Fibroblast of skin of right quadriceps (primary cell): Measurements from ENCODE around the gene ZG16.

Experiments used
- DNase-seq: peaks from one replicate; pipeline ENCODE4 v3.0.0-alpha.2; 2013

Gene ZG16

DNA sequence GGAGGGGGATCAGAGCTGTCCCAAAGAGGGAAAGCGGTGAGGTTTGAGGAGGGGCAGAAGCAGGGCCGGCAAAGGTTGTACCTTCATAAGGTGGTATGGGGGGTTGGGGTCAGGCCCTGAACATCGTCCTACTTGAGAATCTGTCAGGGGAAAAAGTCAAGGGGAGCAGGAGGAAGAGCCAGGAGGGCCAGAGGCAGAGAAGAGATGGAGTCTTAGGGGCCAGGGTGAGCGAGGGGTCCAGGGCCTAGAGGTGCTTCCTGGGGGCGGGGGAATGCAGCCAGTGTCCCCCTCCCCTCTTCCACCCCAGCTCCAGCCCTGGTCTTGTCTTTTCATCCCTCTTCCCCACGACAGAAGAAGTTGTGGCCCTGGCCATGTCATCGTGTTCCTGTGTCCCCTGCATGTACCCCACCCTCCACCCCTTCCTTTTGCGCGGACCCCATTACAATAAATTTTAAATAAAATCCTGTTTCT lies 32.7 kb downstream of the ZG16 start:
- no peak for DNase-seq

- peak; percentile 96 for DNase-seq
These were observed 33.3 kb downstream of the ZG16 start for GRCh38 chr16:29811170-29811895.

DNA sequence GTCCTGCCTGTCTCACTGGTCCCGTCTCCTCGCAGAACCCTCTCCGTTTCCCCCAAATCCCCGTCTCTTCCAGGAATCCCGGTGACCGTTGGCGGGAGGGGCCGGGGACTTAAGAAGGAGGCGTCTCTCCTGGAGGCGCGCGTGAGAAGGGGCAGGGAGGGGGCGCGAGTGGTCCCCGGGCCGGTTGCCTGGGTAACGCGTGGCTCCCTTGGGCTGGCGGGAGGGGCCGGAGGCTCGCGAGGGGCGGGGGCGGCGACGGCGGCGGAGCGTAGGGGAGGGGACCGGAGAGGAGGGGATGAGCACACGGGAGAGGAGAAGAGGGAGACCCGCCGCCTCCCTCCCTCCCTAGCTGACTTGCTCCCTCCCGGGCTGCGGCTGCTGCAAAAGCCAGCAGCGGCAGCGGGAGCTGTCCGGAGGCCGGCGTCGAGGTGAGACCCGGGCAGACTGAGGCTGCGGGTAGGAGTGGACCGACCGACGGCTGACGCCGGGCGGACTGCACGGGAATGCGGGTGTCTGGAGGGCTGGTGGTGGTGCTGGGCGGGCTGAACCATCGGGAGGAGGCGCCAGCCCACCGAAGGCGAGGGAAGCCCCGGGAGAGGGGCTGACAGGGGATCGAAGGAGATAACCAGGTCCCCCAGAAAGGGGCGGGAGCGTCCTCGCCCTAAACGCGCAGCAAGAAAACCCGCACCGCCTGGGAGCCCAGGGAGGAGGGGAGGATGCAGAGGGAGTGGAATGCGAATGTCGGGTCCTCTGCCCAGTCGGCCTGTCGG lies 34.0 kb downstream of the ZG16 start, which contains the start of gene PRRT2:
TSS of gene PRRT2 (plus strand) at position 298 of the 770 bp plus-strand sequence. CDS start 862 bp downstream, outside the sequence.
- DNase-seq: peak; percentile 63

DNA sequence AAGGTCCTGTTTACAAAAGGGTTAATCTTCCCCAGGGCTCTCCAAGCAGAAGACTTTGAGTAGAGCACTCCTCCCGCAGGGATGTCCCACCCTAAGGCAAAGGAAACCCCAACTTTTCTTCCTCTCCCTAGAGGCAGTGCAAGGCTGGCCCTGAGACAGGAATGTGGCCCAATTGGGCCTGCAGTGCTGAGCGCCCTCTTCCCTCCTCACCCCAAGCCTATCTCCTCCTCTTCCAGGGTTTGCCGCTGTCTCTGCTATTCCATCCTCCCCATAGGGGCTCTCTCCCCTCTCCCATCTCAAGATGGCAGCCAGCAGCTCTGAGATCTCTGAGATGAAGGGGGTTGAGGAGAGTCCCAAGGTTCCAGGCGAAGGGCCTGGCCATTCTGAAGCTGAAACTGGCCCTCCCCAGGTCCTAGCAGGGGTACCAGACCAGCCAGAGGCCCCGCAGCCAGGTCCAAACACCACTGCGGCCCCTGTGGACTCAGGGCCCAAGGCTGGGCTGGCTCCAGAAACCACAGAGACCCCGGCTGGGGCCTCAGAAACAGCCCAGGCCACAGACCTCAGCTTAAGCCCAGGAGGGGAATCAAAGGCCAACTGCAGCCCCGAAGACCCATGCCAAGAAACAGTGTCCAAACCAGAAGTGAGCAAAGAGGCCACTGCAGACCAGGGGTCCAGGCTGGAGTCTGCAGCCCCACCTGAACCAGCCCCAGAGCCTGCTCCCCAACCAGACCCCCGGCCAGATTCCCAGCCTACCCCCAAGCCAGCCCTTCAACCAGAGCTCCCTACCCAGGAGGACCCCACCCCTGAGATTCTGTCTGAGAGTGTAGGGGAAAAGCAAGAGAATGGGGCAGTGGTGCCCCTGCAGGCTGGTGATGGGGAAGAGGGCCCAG lies 34.9 kb downstream of the ZG16 start:
- no peak for DNase-seq

GRCh38 chr16:29813644-29814562 lies 35.8 kb downstream of the ZG16 start:
- DNase-seq: no peak

- DNase-seq: no peak
These were observed 36.5 kb downstream of the ZG16 start for GRCh38 chr16:29814592-29814991.

DNA sequence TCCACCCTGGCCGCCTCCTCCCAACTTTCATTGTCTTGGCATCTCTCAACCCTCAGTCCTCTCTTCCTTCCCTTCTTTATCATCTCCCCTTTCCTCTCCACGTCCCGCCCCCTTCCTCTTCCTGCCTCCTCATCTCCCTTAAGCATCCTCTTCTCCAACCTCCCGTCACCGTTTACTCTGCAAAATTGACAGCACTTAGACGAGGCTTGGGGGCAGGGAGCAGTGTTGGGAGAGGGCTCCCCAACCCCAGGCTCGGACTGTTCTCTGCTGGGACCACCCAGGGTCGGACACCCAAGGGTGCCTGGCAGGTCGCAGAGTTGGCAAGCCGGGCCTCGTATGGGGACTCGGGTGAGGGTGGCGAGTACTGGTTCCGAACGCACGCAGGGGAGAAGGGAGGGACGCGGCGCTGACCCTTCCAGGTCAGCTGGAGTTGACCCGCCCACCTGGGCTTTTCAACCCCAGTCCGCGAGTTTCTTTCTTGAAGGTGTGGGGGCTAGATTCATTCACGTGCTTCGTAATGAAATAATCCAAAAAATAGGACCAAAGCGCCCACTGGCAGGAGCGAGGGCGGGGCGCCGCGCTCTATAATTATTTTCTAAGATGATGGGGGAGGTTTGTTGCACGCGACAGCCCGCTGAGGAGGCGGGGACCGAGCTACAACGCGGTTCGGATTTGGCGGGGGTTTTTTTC lies 37.1 kb downstream of the ZG16 start:
- DNase-seq: no peak

DNA sequence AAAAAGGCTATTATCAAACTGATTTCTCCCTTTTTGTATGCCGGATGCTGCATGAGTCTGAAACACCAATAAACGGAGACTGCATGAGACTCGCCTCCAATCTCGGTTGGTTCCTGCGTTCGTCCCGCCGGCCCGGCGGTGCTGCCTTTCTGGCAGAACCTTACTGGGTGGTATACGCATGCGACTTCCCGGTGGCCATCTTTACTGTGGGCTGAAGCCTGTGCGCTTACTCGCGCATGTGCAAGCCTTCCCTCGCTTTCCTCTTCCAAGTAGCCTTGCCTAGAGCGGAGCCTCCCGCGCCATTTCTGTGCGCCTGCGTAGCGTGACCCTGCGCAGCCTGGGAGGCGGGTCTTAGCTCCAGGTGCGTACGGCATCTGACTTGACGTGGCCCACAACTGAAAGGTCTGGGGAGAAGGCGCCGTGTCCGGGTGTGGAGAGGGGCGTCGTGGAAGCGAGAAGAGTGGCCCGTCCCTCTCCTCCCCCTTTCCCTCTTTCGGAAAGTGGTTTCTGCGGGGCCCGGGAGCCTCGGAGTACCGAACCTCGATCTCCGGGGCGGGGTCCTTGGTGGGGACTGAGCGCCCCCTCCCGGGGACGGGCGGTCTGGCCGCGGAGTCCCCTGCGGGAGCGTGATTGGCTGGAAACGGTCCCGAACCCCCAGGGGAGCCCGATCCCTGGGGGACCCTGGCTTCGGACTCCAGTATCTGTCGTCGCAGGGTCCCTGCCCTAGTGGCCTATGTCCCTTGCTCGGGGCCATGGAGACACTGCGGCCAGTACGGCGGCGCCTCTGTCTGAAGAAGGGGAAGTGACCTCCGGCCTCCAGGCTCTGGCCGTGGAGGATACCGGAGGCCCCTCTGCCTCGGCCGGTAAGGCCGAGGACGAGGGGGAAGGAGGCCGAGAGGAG lies 38.0 kb downstream of the ZG16 start, which contains the start of gene PAGR1:
TSS of gene PAGR1 (plus strand) at position 360 of the 901 bp plus-strand sequence. CDS start at position 734, 374 bp downstream.
- peak; percentile 99 for DNase-seq

GRCh38 chr16:29816694-29817441 lies 38.8 kb downstream of the ZG16 start:
- peak; percentile 42 for DNase-seq

DNA sequence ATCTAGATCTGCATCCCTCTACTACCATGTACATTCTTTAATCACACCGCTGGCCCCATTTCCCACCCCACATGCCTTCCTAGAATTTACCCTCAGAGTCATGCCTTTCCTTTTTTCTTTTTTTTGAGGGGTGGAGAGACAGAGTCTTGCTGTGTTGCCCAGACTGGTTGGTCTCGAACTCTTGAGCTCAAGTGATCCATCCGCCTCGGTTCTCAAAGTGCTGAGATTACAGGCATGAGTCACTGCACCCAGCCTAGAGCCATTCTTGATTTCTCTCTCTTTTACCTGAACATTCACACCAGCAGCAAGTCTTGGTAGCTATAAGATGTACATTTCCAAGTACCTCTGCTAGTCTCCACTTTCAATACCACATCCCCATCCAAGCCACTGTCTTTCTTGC lies 40.0 kb downstream of the ZG16 start:
- DNase-seq: no peak

GRCh38 chr16:29819506-29819905 lies 41.5 kb downstream of the ZG16 start:
- DNase-seq: no peak

- peak; percentile 69 for DNase-seq
These were observed 42.2 kb downstream of the ZG16 start, which contains the start of gene MVP for GRCh38 chr16:29820271-29820701. Gene MVP, plus strand, starts transcription at chr16:29820462. Its CDS starts 10,088 bp downstream, at chr16:29830550.

GRCh38 chr16:29820730-29821642 lies 42.9 kb downstream of the ZG16 start:
- DNase-seq: no peak

DNA sequence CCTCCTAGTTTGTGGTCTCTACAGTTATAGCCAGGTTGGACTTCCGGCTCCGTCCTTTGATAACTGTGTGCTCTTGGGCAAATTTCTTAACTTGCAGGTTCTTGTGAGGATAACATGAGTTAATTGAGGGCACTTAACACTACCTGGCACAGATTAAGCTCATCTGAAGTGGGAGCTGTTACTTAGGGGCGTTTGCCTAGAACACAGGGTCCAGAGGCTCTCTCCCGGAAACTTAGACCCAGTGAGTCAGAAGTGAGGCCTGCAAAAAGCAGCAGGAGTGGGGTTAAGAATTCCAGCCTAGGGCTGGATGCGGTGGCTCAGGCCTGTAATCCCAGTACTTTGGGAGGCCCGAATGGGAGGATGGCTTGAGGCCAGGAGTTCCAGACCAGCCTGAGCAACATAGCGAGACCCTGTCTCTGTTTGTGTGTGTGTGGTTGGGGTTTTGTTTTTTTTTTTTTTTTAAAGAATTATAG lies 43.6 kb downstream of the ZG16 start:
- DNase-seq: peak; percentile 82

DNA sequence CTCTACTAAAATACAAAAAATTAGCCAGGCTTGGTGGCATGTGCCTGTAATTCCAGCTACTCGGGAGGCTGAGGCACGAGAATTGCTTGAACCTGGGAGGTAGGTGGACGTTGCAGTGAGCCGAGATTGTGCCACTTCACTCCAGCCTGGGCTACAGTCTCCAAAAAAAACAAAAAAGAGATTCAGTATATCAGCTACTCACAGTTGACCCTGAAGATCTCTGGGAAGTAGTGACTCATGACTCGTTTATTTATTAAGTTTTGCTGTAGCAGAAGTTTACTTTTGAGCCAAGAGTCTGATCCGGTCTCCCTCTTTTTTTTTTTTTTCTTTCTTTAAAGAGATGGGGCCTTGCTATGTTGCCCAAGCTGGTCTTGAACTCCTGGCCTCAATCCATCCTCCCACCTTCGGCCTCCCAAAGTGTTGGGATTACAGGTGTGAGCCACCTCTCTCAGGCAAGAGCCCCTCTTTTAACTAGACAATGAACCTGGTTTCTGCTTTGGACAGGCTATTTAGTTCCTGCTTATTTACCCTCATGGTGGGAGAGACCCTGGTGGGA lies 46.6 kb downstream of the ZG16 start:
- DNase-seq: peak; percentile 79

GRCh38 chr16:29825145-29826044 lies 47.3 kb downstream of the ZG16 start:
- DNase-seq: peak; percentile 80
